ENCODE measurements around the gene SLC2A11.

Gene SLC2A11

DNA sequence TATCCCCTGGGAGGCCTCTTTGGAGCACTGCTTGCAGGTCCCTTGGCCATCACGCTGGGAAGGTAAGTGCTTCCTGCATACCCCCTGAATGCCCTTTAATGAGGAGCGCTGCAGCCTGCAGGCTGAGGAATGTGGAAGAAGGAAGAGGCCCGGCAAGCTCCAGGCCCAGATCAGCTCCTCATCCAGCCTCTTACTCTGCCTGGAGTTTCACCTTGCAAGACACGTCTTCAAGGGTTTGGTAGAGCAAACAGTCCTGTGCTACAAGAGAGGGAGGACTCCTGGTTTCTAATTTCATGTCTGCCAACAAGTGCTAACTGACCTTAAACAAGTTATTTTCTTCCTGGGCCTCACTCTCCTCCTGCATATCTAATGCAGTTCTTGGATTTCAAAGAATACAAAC lies 10.9 kb downstream of the SLC2A11 start:
- Histone ChIP-seq H3K4me3 (replicated peaks; ENCODE audit: insufficient read depth, low read length) (no peak overlapping the region), H3K27ac (replicated peaks) (no peak overlapping the region), H3K27me3 (ENCODE audit: insufficient read depth, poor library complexity, severe bottlenecking) (no peaks in the 10 kb centered on the region)
- TF ChIP-seq POLR2AphosphoS5 (IDR thresholded peaks at IDR 0.05; ENCODE audit: low read depth) (no peak), GABPA (IDR thresholded peaks at IDR 0.05; ENCODE audit: low read depth) (no peak)
- no peak for DNase-seq (ENCODE audit: low read depth in 1 of 2, low spot score in 1 of 2)

DNA sequence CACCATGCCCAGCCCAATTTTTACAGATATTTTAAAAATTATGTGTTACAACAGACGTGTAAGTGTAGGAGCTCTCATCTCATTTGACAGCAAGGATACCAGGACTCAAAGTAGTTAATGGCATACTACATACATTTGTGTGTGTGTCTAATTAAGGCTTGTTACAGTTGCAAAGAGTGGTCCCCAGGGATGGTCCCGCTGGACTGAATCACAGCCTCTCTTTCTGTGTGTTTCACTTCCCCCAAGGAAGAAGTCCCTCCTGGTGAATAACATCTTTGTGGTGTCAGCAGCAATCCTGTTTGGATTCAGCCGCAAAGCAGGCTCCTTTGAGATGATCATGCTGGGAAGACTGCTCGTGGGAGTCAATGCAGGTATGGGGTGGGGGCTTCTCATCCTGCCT lies 17.2 kb downstream of the SLC2A11 start:
- no peak for TF ChIP-seq GABPA (IDR thresholded peaks at IDR 0.05; ENCODE audit: low read depth)
- TF ChIP-seq SPI1 (IDR thresholded peaks at IDR 0.05; ENCODE audit: borderline replicate concordance, low read depth), result no peak
- TF ChIP-seq, protein P1, sequence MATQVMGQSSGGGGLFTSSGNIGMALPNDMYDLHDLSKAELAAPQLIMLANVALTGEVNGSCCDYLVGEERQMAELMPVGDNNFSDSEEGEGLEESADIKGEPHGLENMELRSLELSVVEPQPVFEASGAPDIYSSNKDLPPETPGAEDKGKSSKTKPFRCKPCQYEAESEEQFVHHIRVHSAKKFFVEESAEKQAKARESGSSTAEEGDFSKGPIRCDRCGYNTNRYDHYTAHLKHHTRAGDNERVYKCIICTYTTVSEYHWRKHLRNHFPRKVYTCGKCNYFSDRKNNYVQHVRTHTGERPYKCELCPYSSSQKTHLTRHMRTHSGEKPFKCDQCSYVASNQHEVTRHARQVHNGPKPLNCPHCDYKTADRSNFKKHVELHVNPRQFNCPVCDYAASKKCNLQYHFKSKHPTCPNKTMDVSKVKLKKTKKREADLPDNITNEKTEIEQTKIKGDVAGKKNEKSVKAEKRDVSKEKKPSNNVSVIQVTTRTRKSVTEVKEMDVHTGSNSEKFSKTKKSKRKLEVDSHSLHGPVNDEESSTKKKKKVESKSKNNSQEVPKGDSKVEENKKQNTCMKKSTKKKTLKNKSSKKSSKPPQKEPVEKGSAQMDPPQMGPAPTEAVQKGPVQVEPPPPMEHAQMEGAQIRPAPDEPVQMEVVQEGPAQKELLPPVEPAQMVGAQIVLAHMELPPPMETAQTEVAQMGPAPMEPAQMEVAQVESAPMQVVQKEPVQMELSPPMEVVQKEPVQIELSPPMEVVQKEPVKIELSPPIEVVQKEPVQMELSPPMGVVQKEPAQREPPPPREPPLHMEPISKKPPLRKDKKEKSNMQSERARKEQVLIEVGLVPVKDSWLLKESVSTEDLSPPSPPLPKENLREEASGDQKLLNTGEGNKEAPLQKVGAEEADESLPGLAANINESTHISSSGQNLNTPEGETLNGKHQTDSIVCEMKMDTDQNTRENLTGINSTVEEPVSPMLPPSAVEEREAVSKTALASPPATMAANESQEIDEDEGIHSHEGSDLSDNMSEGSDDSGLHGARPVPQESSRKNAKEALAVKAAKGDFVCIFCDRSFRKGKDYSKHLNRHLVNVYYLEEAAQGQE (IDR thresholded peaks at IDR 0.05; ENCODE audit: insufficient replicate concordance, low read depth), result no peak
- no peak for TF ChIP-seq POLR2AphosphoS5 (IDR thresholded peaks at IDR 0.05; ENCODE audit: low read depth)
- TF ChIP-seq, protein P2, sequence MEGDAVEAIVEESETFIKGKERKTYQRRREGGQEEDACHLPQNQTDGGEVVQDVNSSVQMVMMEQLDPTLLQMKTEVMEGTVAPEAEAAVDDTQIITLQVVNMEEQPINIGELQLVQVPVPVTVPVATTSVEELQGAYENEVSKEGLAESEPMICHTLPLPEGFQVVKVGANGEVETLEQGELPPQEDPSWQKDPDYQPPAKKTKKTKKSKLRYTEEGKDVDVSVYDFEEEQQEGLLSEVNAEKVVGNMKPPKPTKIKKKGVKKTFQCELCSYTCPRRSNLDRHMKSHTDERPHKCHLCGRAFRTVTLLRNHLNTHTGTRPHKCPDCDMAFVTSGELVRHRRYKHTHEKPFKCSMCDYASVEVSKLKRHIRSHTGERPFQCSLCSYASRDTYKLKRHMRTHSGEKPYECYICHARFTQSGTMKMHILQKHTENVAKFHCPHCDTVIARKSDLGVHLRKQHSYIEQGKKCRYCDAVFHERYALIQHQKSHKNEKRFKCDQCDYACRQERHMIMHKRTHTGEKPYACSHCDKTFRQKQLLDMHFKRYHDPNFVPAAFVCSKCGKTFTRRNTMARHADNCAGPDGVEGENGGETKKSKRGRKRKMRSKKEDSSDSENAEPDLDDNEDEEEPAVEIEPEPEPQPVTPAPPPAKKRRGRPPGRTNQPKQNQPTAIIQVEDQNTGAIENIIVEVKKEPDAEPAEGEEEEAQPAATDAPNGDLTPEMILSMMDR (IDR thresholded peaks at IDR 0.05; ENCODE audit: insufficient read depth, low read length), result no peak
- H3K27me3 ChIP-seq (ENCODE audit: insufficient read depth, poor library complexity, severe bottlenecking), result no peaks in the 10 kb centered on the region
- DNase-seq (ENCODE audit: low read depth in 1 of 2, low spot score in 1 of 2), result no peak
- H3K4me3 ChIP-seq (replicated peaks; ENCODE audit: insufficient read depth, low read length), result no peak overlapping the region
- H3K27ac ChIP-seq (replicated peaks), result no peak overlapping the region

DNA sequence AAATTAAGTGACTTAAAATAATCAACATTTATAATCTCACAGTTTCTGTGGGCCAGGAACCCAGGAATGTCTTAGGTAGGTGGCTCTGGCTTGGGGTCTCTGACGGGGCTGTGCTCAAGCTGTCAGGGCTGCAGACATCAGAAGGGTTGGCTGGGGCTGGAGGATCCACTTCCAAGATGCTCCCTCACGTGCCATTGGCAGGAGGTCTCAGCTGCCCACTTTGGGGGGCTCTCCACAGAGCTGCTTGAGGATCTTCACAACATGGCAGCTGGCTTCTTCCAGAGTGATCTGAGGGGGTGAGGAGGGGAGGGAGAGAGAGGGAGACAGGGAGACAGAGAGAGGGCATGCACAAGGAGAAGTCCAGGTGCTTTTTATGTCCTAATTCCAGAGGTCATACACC lies 18.1 kb downstream of the SLC2A11 start:
- Histone ChIP-seq H3K4me3 (replicated peaks; ENCODE audit: insufficient read depth, low read length) (no peak overlapping the region), H3K27ac (replicated peaks) (no peak overlapping the region), H3K27me3 (ENCODE audit: insufficient read depth, poor library complexity, severe bottlenecking) (no peaks in the 10 kb centered on the region)
- DNase-seq (ENCODE audit: low read depth in 1 of 2, low spot score in 1 of 2), result no peak
- no peak for TF ChIP-seq POLR2AphosphoS5 (IDR thresholded peaks at IDR 0.05; ENCODE audit: low read depth)
- TF ChIP-seq, protein P2 (IDR thresholded peaks at IDR 0.05; ENCODE audit: insufficient read depth, low read length), result no peak
- TF ChIP-seq SPI1 (IDR thresholded peaks at IDR 0.05; ENCODE audit: borderline replicate concordance, low read depth), result no peak
- TF ChIP-seq, protein P1 (IDR thresholded peaks at IDR 0.05; ENCODE audit: insufficient replicate concordance, low read depth), result no peak
- TF ChIP-seq GABPA (IDR thresholded peaks at IDR 0.05; ENCODE audit: low read depth), result no peak

DNA sequence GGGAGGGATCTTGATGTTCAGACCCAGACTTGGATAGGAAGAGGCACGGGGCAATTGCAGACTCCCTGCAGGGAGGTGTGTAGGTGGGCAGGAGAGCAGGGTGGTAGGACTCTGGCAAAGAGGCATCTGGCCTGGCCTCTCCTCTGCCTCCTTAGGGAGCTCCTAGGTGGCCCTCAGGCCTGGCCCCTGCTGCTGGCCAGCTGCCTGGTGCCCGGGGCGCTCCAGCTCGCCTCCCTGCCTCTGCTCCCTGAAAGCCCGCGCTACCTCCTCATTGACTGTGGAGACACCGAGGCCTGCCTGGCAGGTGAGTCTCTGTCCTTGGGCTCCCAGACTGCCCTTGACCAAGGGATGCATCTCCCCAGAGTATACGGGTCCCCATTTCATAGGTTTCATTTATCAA lies 19.9 kb downstream of the SLC2A11 start:
- Histone ChIP-seq H3K27me3 (ENCODE audit: insufficient read depth, poor library complexity, severe bottlenecking) (no peaks in the 10 kb centered on the region), H3K4me3 (replicated peaks; ENCODE audit: insufficient read depth, low read length) (no peak overlapping the region), H3K27ac (replicated peaks) (no peak overlapping the region)
- DNase-seq (ENCODE audit: low read depth in 1 of 2, low spot score in 1 of 2), result no peak
- TF ChIP-seq, protein P2 (IDR thresholded peaks at IDR 0.05; ENCODE audit: insufficient read depth, low read length), result no peak
- no peak for TF ChIP-seq POLR2AphosphoS5 (IDR thresholded peaks at IDR 0.05; ENCODE audit: low read depth)
- no peak for TF ChIP-seq SPI1 (IDR thresholded peaks at IDR 0.05; ENCODE audit: borderline replicate concordance, low read depth)
- TF ChIP-seq, protein P1 (IDR thresholded peaks at IDR 0.05; ENCODE audit: insufficient replicate concordance, low read depth), result no peak
- no peak for TF ChIP-seq GABPA (IDR thresholded peaks at IDR 0.05; ENCODE audit: low read depth)
